ENCODE measurements around the gene FAM83E. TPM values are rescaled to one million over a fixed set of nuclear protein-coding genes. Genes with fewer than 3 reads are reported as not detected.

Gene FAM83E
- total RNA-seq, 2 donors from 2014 or later: 2.8 to 8.8 TPM

- Histone ChIP-seq H3K4me1 (replicated peaks) (peaks cover 4% of the 10 kb centered on the region), H3K36me3 (no peaks in the 10 kb centered on the region), H3K9me3 (no peaks in the 10 kb centered on the region), H3K27me3 (replicated peaks; ENCODE audit: insufficient read depth) (no peaks in the 10 kb centered on the region), H3K27ac (no peak overlapping the region), H3K4me3 (no peak overlapping the region)
- no peak for DNase-seq (ENCODE audit: low spot score)
- 80% methylated on average over 34 of the region's 34 CpGs for WGBS
- intact Hi-C loops (cut with DNase I): no loop called here
- TF ChIP-seq POLR2A (IDR thresholded peaks at IDR 0.05) (no peak), POLR2AphosphoS5 (IDR thresholded peaks at IDR 0.05) (no peak), CTCF (IDR thresholded peaks at IDR 0.05) (no peak)
These were observed 13.8 kb upstream of the FAM83E start for GRCh38 chr19:48628486-48629296.

- Histone ChIP-seq H3K4me1 (replicated peaks) (peaks cover 2% of the 10 kb centered on the region), H3K27ac (no peak overlapping the region), H3K9me3 (no peaks in the 10 kb centered on the region), H3K27me3 (replicated peaks; ENCODE audit: insufficient read depth) (no peaks in the 10 kb centered on the region), H3K36me3 (no peaks in the 10 kb centered on the region), H3K4me3 (no peak overlapping the region)
- no peak for TF ChIP-seq POLR2AphosphoS5 (IDR thresholded peaks at IDR 0.05)
- TF ChIP-seq CTCF (IDR thresholded peaks at IDR 0.05): no peak
- no peak for TF ChIP-seq POLR2A (IDR thresholded peaks at IDR 0.05)
- intact Hi-C loops (cut with DNase I): no loop called here
- 82% methylated on average over 17 of the region's 17 CpGs for WGBS
- no peak for DNase-seq (ENCODE audit: low spot score)
These were observed 13.0 kb upstream of the FAM83E start for GRCh38 chr19:48627865-48628314.

DNA sequence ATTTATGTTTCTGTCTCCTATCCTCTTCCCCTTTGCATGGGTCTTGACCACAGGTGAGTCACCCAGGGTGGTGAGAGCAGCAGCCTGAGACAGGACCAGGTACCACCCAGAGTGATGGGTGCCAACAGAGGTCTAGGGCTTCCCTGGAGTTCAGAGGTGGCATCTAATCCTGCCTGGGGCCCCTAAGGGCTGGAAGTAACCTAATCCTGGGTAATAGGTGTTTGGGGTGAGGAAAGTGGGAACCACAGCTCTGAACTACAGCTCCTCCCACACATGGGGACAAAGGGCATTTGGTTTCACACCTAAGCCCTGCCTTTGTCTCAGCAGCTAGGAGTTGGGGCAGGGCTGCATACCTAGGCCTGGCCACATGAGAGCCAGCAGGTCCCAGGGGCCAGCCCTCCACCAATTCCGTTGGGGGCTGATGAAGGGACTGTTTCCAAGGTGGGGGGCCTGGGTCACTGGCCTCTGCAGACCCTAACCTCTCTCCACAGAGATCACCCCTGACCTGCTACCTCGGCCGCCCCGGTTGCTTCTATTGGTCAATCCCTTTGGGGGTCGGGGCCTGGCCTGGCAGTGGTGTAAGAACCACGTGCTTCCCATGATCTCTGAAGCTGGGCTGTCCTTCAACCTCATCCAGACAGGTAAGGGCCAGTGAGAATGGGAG lies 12.5 kb upstream of the FAM83E start:
- peaks cover 2% of the 10 kb centered on the region for H3K4me1 ChIP-seq (replicated peaks)
- intact Hi-C loops (cut with DNase I): no loop called here

DNA sequence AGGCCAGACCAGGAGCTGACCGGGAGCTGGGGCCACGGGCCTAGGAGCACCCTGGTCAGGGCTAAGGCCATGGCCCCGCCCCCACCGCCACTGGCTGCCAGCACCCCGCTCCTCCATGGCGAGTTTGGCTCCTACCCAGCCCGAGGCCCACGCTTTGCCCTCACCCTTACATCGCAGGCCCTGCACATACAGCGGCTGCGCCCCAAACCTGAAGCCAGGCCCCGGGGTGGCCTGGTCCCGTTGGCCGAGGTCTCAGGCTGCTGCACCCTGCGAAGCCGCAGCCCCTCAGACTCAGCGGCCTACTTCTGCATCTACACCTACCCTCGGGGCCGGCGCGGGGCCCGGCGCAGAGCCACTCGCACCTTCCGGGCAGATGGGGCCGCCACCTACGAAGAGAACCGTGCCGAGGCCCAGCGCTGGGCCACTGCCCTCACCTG lies 11.0 kb upstream of the FAM83E start:
- Histone ChIP-seq H3K9me3 (no peaks in the 10 kb centered on the region), H3K4me3 (no peak overlapping the region), H3K4me1 (replicated peaks) (peaks cover 2% of the 10 kb centered on the region), H3K27ac (no peak overlapping the region), H3K27me3 (replicated peaks; ENCODE audit: insufficient read depth) (no peaks in the 10 kb centered on the region), H3K36me3 (no peaks in the 10 kb centered on the region)
- 86% methylated on average over 30 of the region's 30 CpGs for WGBS
- intact Hi-C loops (cut with DNase I): no loop called here
- TF ChIP-seq POLR2A (IDR thresholded peaks at IDR 0.05): no peak
- no peak for TF ChIP-seq POLR2AphosphoS5 (IDR thresholded peaks at IDR 0.05)
- no peak for TF ChIP-seq CTCF (IDR thresholded peaks at IDR 0.05)
- no peak for DNase-seq (ENCODE audit: low spot score)

More for the DNA sequence above, 12.5 kb upstream of the FAM83E start:
- Histone ChIP-seq H3K9me3 (no peaks in the 10 kb centered on the region), H3K36me3 (no peaks in the 10 kb centered on the region), H3K27me3 (replicated peaks; ENCODE audit: insufficient read depth) (no peaks in the 10 kb centered on the region), H3K4me3 (no peak overlapping the region), H3K27ac (no peak overlapping the region)
- DNase-seq (ENCODE audit: low spot score): no peak
- 78% methylated on average over 6 of the region's 6 CpGs for WGBS
- TF ChIP-seq CTCF (IDR thresholded peaks at IDR 0.05): no peak
- TF ChIP-seq POLR2AphosphoS5 (IDR thresholded peaks at IDR 0.05): no peak
- no peak for TF ChIP-seq POLR2A (IDR thresholded peaks at IDR 0.05)

Measured in prostate gland (tissue), 2 donors.